ENCODE measurements around the gene IL4. TPM values are rescaled to one million over a fixed set of nuclear protein-coding genes. Genes with fewer than 3 reads are reported as not detected.

Gene IL4
- total RNA-seq, 1 donor: not detected

- Histone ChIP-seq H3K79me2 (ENCODE audit: insufficient read depth, low read length) (no peaks in the 10 kb centered on the region), H3K4me3 (ENCODE audit: insufficient read depth, low read length) (no peak overlapping the region), H3K27ac (ENCODE audit: low read depth, low read length) (no peak overlapping the region), H3K4me2 (ENCODE audit: insufficient read depth, low read length) (no peak overlapping the region), H3K4me1 (ENCODE audit: insufficient read depth, low read length) (peaks cover 3% of the 10 kb centered on the region), H3K27me3 (ENCODE audit: insufficient read depth, low read length) (no peaks in the 10 kb centered on the region), H2AFZ (ENCODE audit: low read length) (no peak overlapping the region), H4K20me1 (ENCODE audit: insufficient read depth, low read length) (no peaks in the 10 kb centered on the region), H3K9me3 (ENCODE audit: low read depth, low read length) (no peaks in the 10 kb centered on the region), H3K36me3 (ENCODE audit: insufficient read depth, low read length) (peaks cover 16% of the 10 kb centered on the region)
- DNase-seq (ENCODE audit: insufficient read length, low spot score, missing footprints): peak; percentile 15
- TF ChIP-seq CTCF (IDR thresholded peaks at IDR 0.05; ENCODE audit: extremely low read depth, low read depth, low read length): no peak
These were observed 31.1 kb downstream of the IL4 start for GRCh38 chr5:132704875-132705274.

- Histone ChIP-seq H3K9me3 (ENCODE audit: low read depth, low read length) (no peaks in the 10 kb centered on the region), H3K4me2 (ENCODE audit: insufficient read depth, low read length) (no peak overlapping the region), H3K36me3 (ENCODE audit: insufficient read depth, low read length) (no peaks in the 10 kb centered on the region), H3K27ac (ENCODE audit: low read depth, low read length) (no peak overlapping the region), H3K79me2 (ENCODE audit: insufficient read depth, low read length) (no peaks in the 10 kb centered on the region), H3K4me1 (ENCODE audit: insufficient read depth, low read length) (peaks cover 3% of the 10 kb centered on the region), H2AFZ (ENCODE audit: low read length) (no peak overlapping the region), H3K27me3 (ENCODE audit: insufficient read depth, low read length) (no peaks in the 10 kb centered on the region), H4K20me1 (ENCODE audit: insufficient read depth, low read length) (no peaks in the 10 kb centered on the region), H3K4me3 (ENCODE audit: insufficient read depth, low read length) (no peak overlapping the region)
- DNase-seq (ENCODE audit: insufficient read length, low spot score, missing footprints): no peak
- TF ChIP-seq CTCF (IDR thresholded peaks at IDR 0.05; ENCODE audit: extremely low read depth, low read depth, low read length): no peak
These were observed 34.9 kb downstream of the IL4 start for GRCh38 chr5:132708645-132709044.

GRCh38 chr5:132714456-132715307, 40.9 kb downstream of the IL4 start:
- no peak for DNase-seq (ENCODE audit: insufficient read length, low spot score, missing footprints)
- no peaks in the 10 kb centered on the region for H3K4me1 ChIP-seq (ENCODE audit: insufficient read depth, low read length)
- peak overlapping the region; percentile 43 for H3K4me2 ChIP-seq (ENCODE audit: insufficient read depth, low read length)
- peak; percentile 53 for TF ChIP-seq CTCF (IDR thresholded peaks at IDR 0.05; ENCODE audit: extremely low read depth, low read depth, low read length)
- no peak overlapping the region for H2AFZ ChIP-seq (ENCODE audit: low read length)
- H3K27me3 ChIP-seq (ENCODE audit: insufficient read depth, low read length): no peaks in the 10 kb centered on the region
- H3K79me2 ChIP-seq (ENCODE audit: insufficient read depth, low read length): no peaks in the 10 kb centered on the region
- H4K20me1 ChIP-seq (ENCODE audit: insufficient read depth, low read length): no peaks in the 10 kb centered on the region
- H3K27ac ChIP-seq (ENCODE audit: low read depth, low read length): no peak overlapping the region
- H3K36me3 ChIP-seq (ENCODE audit: insufficient read depth, low read length): no peaks in the 10 kb centered on the region
- no peak overlapping the region for H3K4me3 ChIP-seq (ENCODE audit: insufficient read depth, low read length)
- no peaks in the 10 kb centered on the region for H3K9me3 ChIP-seq (ENCODE audit: low read depth, low read length)

- no peak for TF ChIP-seq CTCF (IDR thresholded peaks at IDR 0.05; ENCODE audit: extremely low read depth, low read depth, low read length)
- no peaks in the 10 kb centered on the region for H3K27me3 ChIP-seq (ENCODE audit: insufficient read depth, low read length)
- no peaks in the 10 kb centered on the region for H3K9me3 ChIP-seq (ENCODE audit: low read depth, low read length)
- no peaks in the 10 kb centered on the region for H4K20me1 ChIP-seq (ENCODE audit: insufficient read depth, low read length)
- no peaks in the 10 kb centered on the region for H3K36me3 ChIP-seq (ENCODE audit: insufficient read depth, low read length)
- no peak overlapping the region for H3K27ac ChIP-seq (ENCODE audit: low read depth, low read length)
- no peak overlapping the region for H3K4me3 ChIP-seq (ENCODE audit: insufficient read depth, low read length)
- H2AFZ ChIP-seq (ENCODE audit: low read length): no peak overlapping the region
- H3K4me2 ChIP-seq (ENCODE audit: insufficient read depth, low read length): no peak overlapping the region
- DNase-seq (ENCODE audit: insufficient read length, low spot score, missing footprints): no peak
- H3K79me2 ChIP-seq (ENCODE audit: insufficient read depth, low read length): no peaks in the 10 kb centered on the region
- H3K4me1 ChIP-seq (ENCODE audit: insufficient read depth, low read length): no peaks in the 10 kb centered on the region
These were observed 44.9 kb downstream of the IL4 start for GRCh38 chr5:132718544-132719312.
